Cardiac muscle cell (in vitro differentiated cells and primary cell): ENCODE data around the gene PLPP3. TPM values are rescaled to one million over a fixed set of nuclear protein-coding genes. Genes with fewer than 3 reads are reported as not detected.
A peak's percentile ranks its signal among the peaks of the same experiment; 100 is the strongest.

Experiments
- DNase-seq, 2 donors: peaks; one replicate each; pipeline versions ENCODE4 v3.0.0 to v3.0.0-alpha.2; 2010 to 2017; ENCODE audit warnings: low read depth in 1 of 2, low spot score in 1 of 2
- H3K27ac ChIP-seq: fragments of 200-600 bp; sonication (generic); 2 replicates; pipeline ENCODE4 v1.5.1; 2016
- H3K27me3 ChIP-seq: fragments of 200-600 bp; sonication (generic); 2 replicates; pipeline ENCODE4 v1.6.0; 2016; ENCODE audit warnings: control low read depth
- H3K36me3 ChIP-seq: fragments of 200-600 bp; sonication (generic); 2 replicates; pipeline ENCODE4 v1.5.1; 2016; ENCODE audit warnings: control low read depth
- H3K4me1 ChIP-seq: fragments of 200-600 bp; sonication (generic); 2 replicates; pipeline ENCODE4 v1.8.1; 2017; ENCODE audit warnings: low read depth, mild to moderate bottlenecking, mixed run types
- H3K4me3 ChIP-seq: fragments of 200-600 bp; sonication (generic); 2 replicates; pipeline ENCODE4 v1.5.1; 2016; ENCODE audit warnings: mild to moderate bottlenecking
- H3K9me3 ChIP-seq: fragments of 200-600 bp; sonication (generic); 2 replicates; pipeline ENCODE4 v1.5.1; 2017; ENCODE audit warnings: low read depth, mild to moderate bottlenecking, control low read depth
- CTCF ChIP-seq: IDR thresholded peaks from 2 replicates; pipeline ENCODE4 v1.5.1; 2012; ENCODE audit warnings: low read depth, mild to moderate bottlenecking, low read length
- polyA plus RNA-seq: library from polyadenylated mRNA; unstranded; fragments of >200 nt; fragmentation: Nextera tagmentation; extraction: Ambion mirVana; gene quantifications from 2 replicates; pipeline ENCODE4 v1.2.1, GENCODE V29; 2016
- total RNA-seq: library from RNA; depleted of rRNA; stranded (reverse); fragments of >200 nt; gene quantifications from 2 replicates; pipeline ENCODE4 v1.2.3, GENCODE V29; 2016

Gene PLPP3
- total and polyA plus RNA-seq, 2 experiments from 2014 or later, result 41.4 to 58.2 TPM

DNA sequence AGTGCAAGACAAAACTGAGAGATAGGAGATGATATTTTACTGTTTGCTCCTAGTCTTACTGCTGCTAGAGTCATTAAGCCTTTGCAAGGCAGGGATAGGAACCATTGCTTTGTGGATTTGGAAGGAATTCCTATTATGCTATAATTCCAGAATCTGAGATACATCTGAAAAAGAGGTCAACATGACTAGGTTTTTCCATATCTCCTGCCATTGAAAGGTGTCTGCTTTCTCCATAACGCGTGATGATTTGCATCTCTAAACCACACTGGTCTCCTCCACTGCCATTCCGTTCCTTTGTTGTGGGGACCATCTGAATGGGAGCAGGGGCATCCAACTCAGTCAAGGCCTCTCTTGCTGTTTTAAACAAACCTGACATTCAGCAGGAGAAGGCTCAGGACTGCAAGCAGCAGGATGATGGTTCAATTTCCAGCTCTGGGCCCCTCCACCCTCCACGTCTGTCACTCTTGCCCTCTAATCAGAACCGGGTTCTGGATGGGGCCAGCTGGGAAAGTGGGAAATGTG is 45.2 kb downstream of the PLPP3 start:
- no peaks in the 10 kb centered on the region for H3K9me3 ChIP-seq
- H3K36me3 ChIP-seq, result no peaks in the 10 kb centered on the region
- H3K4me1 ChIP-seq, result peaks cover 36% of the 10 kb centered on the region
- H3K27ac ChIP-seq, result no peak overlapping the region
- TF ChIP-seq CTCF, result no peak
- no peak overlapping the region for H3K4me3 ChIP-seq
- no peak for DNase-seq
- no peaks in the 10 kb centered on the region for H3K27me3 ChIP-seq

GRCh38 chr1:56533621-56534020 is 45.7 kb downstream of the PLPP3 start:
- Histone ChIP-seq H3K9me3 (no peaks in the 10 kb centered on the region), H3K36me3 (no peaks in the 10 kb centered on the region), H3K4me1 (peaks cover 35% of the 10 kb centered on the region), H3K27ac (no peak overlapping the region), H3K27me3 (no peaks in the 10 kb centered on the region), H3K4me3 (no peak overlapping the region)
- no peak for DNase-seq
- no peak for TF ChIP-seq CTCF

DNA sequence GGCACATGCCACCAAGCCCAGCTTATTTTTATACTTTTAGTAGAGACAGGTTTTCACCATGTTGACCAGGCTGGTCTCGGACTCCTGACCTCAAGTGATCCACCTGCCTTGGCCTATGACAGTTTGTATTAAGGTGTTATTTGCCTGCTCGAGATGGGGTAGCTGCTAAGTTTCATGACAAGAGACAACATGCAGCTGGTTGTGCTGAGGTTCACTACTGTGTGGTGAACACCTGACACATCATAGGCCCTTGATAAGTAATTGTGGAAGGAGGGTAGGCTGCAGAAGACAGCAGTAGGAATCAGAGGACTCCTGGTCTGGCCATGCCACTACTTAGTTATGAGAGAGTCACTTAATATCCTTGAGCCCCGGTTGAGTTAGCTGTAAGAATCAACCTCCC is 46.2 kb downstream of the PLPP3 start:
- no peaks in the 10 kb centered on the region for H3K36me3 ChIP-seq
- no peaks in the 10 kb centered on the region for H3K27me3 ChIP-seq
- H3K9me3 ChIP-seq, result no peaks in the 10 kb centered on the region
- no peak overlapping the region for H3K4me3 ChIP-seq
- no peak for TF ChIP-seq CTCF
- no peak for DNase-seq
- H3K27ac ChIP-seq, result no peak overlapping the region
- peaks cover 37% of the 10 kb centered on the region for H3K4me1 ChIP-seq

DNA sequence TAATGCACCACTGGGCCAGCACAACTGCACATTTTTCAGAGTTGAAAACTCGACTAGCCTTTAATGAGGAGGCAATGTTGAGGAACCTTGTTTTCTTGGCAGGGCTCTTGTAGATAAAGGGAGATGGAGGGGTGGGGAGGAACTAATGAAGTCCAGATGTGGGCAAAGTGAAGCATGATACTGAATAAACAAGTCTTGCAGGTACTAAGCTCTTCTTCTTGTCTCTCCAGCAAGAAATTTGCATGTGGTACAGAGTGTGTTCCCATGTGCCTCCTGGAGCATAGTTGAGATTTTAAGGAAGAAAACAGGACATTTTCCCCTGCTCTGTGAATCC is 47.0 kb downstream of the PLPP3 start:
- peaks cover 46% of the 10 kb centered on the region for H3K4me1 ChIP-seq
- no peak for TF ChIP-seq CTCF

GRCh38 chr1:56531624-56532349 is 47.6 kb downstream of the PLPP3 start:
- H3K4me1 ChIP-seq, result peaks cover 51% of the 10 kb centered on the region
- no peaks in the 10 kb centered on the region for H3K36me3 ChIP-seq
- no peak for TF ChIP-seq CTCF
- no peak overlapping the region for H3K4me3 ChIP-seq
- DNase-seq, result no peak
- H3K27ac ChIP-seq, result peak overlapping the region; percentile 4
- H3K9me3 ChIP-seq, result no peaks in the 10 kb centered on the region
- H3K27me3 ChIP-seq, result no peaks in the 10 kb centered on the region

More for the DNA sequence above, 47.0 kb downstream of the PLPP3 start:
- no peak overlapping the region for H3K4me3 ChIP-seq
- H3K27ac ChIP-seq, result peak overlapping the region; percentile 4
- H3K9me3 ChIP-seq, result no peaks in the 10 kb centered on the region
- no peaks in the 10 kb centered on the region for H3K27me3 ChIP-seq
- peak in 1 of 2 donors; percentile 37 for DNase-seq
- no peaks in the 10 kb centered on the region for H3K36me3 ChIP-seq
